Nephron progenitor cell (in vitro differentiated cells): ENCODE data around the gene TCP11.

Experiments used
- DNase-seq: peaks from one replicate; pipeline ENCODE4 v3.0.0; 2021
- H3K27ac Mint-ChIP-seq: 2 replicates; pipeline ENCODE4 v1.8.0; 2021; ENCODE audit warnings: mild to moderate bottlenecking, moderate library complexity, mixed read lengths
- H3K27me3 Mint-ChIP-seq: 2 replicates; pipeline ENCODE4 v1.8.0; 2021; ENCODE audit warnings: mild to moderate bottlenecking, low read depth, mixed read lengths; ENCODE audit not compliant: poor library complexity
- H3K36me3 Mint-ChIP-seq: 2 replicates; pipeline ENCODE4 v1.8.0; 2021; ENCODE audit warnings: low read depth, mixed read lengths
- H3K4me1 Mint-ChIP-seq: 2 replicates; pipeline ENCODE4 v1.8.0; 2021; ENCODE audit warnings: mixed read lengths
- H3K4me3 Mint-ChIP-seq: 2 replicates; pipeline ENCODE4 v1.8.0; 2021; ENCODE audit warnings: mild to moderate bottlenecking, moderate library complexity, mixed read lengths
- H3K9me3 Mint-ChIP-seq: 2 replicates; pipeline ENCODE4 v1.8.0; 2021; ENCODE audit warnings: mild to moderate bottlenecking, moderate library complexity, mixed read lengths
- CTCF ChIP-seq: fragments of 200-600 bp; sonication (generic); IDR thresholded peaks from 2 replicates; pipeline ENCODE4 v1.5.0; 2021; ENCODE audit warnings: antibody characterized with exemption

TCP11 gene

DNA sequence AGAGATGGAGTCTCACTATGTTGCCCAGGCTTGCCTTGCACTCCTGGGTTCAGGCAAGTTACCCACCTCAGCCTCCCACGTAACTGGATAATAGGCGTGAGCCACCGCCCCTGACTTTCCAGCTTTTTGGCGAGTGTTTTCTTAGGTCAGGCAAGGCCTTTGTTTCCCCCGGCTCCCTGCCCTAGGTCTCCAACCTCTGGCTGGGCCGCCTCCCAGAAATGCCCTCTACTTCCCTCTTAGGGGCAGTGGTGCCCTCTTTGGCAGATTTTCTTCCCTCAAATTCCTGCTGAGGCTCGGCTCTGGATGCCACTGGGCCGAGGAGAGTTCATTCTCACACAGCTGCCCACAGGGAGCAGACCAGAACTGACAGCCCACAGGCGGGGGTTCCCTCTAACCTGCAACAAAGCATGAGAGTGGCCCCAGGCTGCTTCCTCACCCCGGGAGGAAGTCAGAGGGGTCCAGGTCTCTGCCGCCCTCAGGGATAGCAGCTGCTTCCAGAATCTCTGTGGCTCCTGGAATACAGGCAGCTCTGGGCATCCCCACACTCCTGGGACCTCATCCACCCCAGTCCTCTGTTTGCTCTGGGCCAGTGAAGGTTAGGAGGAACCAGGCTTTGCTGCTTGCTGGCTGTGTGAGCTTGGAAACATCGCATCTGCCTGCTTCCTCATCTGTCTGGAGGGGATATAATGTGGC is 56.5 kb downstream of the TCP11 start:
- no peak for TF ChIP-seq CTCF

GRCh38 chr6:35084041-35084491 is 57.1 kb downstream of the TCP11 start:
- Mint-ChIP-seq H3K36me3 (peaks cover 25% of the 10 kb centered on the region), H3K27me3 (peaks cover 10% of the 10 kb centered on the region), H3K9me3 (no peaks in the 10 kb centered on the region), H3K4me3 (no peak overlapping the region), H3K4me1 (peaks cover 15% of the 10 kb centered on the region), H3K27ac (no peak overlapping the region)
- TF ChIP-seq CTCF: no peak
- no peak for DNase-seq

More for the DNA sequence above, 56.5 kb downstream of the TCP11 start:
- Mint-ChIP-seq H3K27me3 (peaks cover 9% of the 10 kb centered on the region), H3K4me3 (no peak overlapping the region), H3K36me3 (peaks cover 25% of the 10 kb centered on the region), H3K4me1 (peaks cover 19% of the 10 kb centered on the region), H3K9me3 (no peaks in the 10 kb centered on the region), H3K27ac (no peak overlapping the region)
- no peak for DNase-seq

DNA sequence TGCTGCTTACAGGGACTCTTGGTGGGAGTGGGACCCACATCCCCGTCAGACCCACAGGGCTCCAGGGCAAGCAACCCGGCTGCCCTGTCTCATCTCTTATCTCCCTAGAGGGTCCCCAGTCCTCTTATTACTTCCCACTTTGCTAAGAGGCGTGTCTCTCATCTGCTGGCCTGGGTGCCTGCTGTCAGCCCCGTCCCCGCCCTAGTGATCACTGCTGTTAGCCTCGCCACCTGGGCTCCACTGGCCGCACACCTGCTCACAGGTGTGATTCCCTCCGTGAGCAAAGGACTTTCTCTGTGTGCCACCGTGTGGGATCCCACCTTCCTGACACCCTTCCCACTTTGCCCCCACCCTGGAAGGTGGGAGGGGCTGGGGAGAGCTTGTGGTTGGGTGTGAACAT is 57.6 kb downstream of the TCP11 start:
- Mint-ChIP-seq H3K27me3 (peaks cover 10% of the 10 kb centered on the region), H3K36me3 (peaks cover 25% of the 10 kb centered on the region), H3K4me1 (peaks cover 15% of the 10 kb centered on the region), H3K27ac (no peak overlapping the region), H3K4me3 (no peak overlapping the region), H3K9me3 (no peaks in the 10 kb centered on the region)
- no peak for TF ChIP-seq CTCF
- no peak for DNase-seq

DNA sequence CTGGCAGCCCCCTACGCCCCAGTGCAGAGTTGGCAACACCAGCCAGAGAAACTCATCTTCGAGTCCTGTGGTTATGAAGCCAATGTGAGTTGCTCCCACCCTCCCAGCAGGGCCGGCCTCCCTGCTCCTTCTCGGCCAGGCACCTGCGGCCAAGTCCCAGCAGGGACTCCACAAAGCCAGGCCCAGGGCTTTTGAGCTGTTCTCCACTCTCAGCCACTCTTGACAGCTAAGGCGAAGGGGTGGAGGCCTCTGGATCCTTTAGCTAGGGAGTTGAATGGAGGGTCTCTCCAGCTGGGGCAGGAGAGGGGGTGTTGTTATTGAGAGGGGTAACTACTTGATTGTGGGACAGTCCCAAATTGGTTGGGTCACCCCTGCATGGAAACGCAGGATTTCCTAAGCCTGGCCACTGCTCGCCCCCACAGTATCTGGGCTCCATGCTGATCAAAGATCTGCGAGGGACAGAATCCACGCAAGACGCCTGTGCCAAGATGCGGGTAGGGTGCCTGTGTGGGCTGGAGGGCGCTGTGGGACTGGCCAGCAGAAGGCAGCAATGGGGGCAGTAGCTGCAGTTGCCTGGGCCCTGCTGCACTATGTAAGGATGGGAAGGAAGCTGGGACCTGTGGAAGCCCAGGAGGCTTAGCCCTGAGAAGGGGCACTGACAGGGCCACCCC is 58.3 kb downstream of the TCP11 start:
- H3K4me1 Mint-ChIP-seq: peaks cover 15% of the 10 kb centered on the region
- H3K4me3 Mint-ChIP-seq: no peak overlapping the region
- DNase-seq: no peak
- H3K9me3 Mint-ChIP-seq: no peaks in the 10 kb centered on the region
- no peak for TF ChIP-seq CTCF
- no peak overlapping the region for H3K27ac Mint-ChIP-seq
- peaks cover 22% of the 10 kb centered on the region for H3K36me3 Mint-ChIP-seq
- peaks cover 10% of the 10 kb centered on the region for H3K27me3 Mint-ChIP-seq

- Mint-ChIP-seq H3K27ac (peak overlapping the region; percentile 88), H3K9me3 (no peaks in the 10 kb centered on the region), H3K4me3 (peak overlapping the region; percentile 11), H3K36me3 (peaks cover 16% of the 10 kb centered on the region), H3K27me3 (peaks cover 10% of the 10 kb centered on the region), H3K4me1 (peaks cover 15% of the 10 kb centered on the region)
- TF ChIP-seq CTCF: no peak
- no peak for DNase-seq
Measured at GRCh38 chr6:35082046-35082732, 59.0 kb downstream of the TCP11 start.
